H7 (cell line): ENCODE measurements around the gene HOXB7. TPM values are rescaled to one million over a fixed set of nuclear protein-coding genes. Genes with fewer than 3 reads are reported as not detected.

Experiments used
- DNase-seq: peaks from one replicate; pipeline ENCODE4 v3.0.0; 2012
- H3K27me3 ChIP-seq: 2 replicates; pipeline ENCODE4 v1.6.0; 2011; ENCODE audit warnings: mild to moderate bottlenecking, low read length; ENCODE audit not compliant: control insufficient read depth, insufficient read depth
- H3K36me3 ChIP-seq: replicated peaks from 2 replicates; pipeline ENCODE4 v1.5.1; 2011; ENCODE audit warnings: low read length; ENCODE audit not compliant: control insufficient read depth, insufficient read depth
- H3K4me3 ChIP-seq: 2 replicates; pipeline ENCODE4 v1.5.1; 2011; ENCODE audit warnings: low read depth, mild to moderate bottlenecking, control low read depth, low read length, moderate library complexity; ENCODE audit not compliant: insufficient read depth
- total RNA-seq: library from RNA; depleted of rRNA; stranded (reverse); fragments of >200 nt; shearing (Covaris generic); gene quantifications from 2 replicates; pipeline ENCODE4 v1.2.3, GENCODE V29; 2014

Gene HOXB7
- total RNA-seq, 1 experiment from 2014 or later: 0.45 TPM

- Histone ChIP-seq H3K27me3 (peaks cover 100% of the 10 kb centered on the region), H3K4me3 (no peak overlapping the region), H3K36me3 (no peaks in the 10 kb centered on the region)
- DNase-seq: no peak
These were observed 10.3 kb downstream of the HOXB7 start for GRCh38 chr17:48600244-48601098.

- Histone ChIP-seq H3K4me3 (no peak overlapping the region), H3K36me3 (no peaks in the 10 kb centered on the region), H3K27me3 (peaks cover 100% of the 10 kb centered on the region)
- no peak for DNase-seq
These were observed 11.5 kb downstream of the HOXB7 start for GRCh38 chr17:48599354-48599753.

GRCh38 chr17:48598736-48599135 lies 12.1 kb downstream of the HOXB7 start:
- Histone ChIP-seq H3K27me3 (peaks cover 99% of the 10 kb centered on the region), H3K36me3 (no peaks in the 10 kb centered on the region), H3K4me3 (no peak overlapping the region)
- peak; percentile 32 for DNase-seq

- peak; percentile 84 for DNase-seq
- Histone ChIP-seq H3K27me3 (peaks cover 99% of the 10 kb centered on the region), H3K4me3 (no peak overlapping the region), H3K36me3 (no peaks in the 10 kb centered on the region)
These were observed 12.8 kb downstream of the HOXB7 start for GRCh38 chr17:48597778-48598631.

GRCh38 chr17:48597528-48597777 lies 13.4 kb downstream of the HOXB7 start:
- DNase-seq: no peak
- Histone ChIP-seq H3K36me3 (no peaks in the 10 kb centered on the region), H3K27me3 (peaks cover 99% of the 10 kb centered on the region), H3K4me3 (no peak overlapping the region)

- DNase-seq: peak; percentile 70
- no peak overlapping the region for H3K4me3 ChIP-seq
- no peaks in the 10 kb centered on the region for H3K36me3 ChIP-seq
- H3K27me3 ChIP-seq: peaks cover 99% of the 10 kb centered on the region
These were observed 13.9 kb downstream of the HOXB7 start for GRCh38 chr17:48596735-48597527.

- no peaks in the 10 kb centered on the region for H3K36me3 ChIP-seq
- no peak overlapping the region for H3K4me3 ChIP-seq
- peak; percentile 69 for DNase-seq
- H3K27me3 ChIP-seq: peaks cover 99% of the 10 kb centered on the region
These were observed 14.7 kb downstream of the HOXB7 start for GRCh38 chr17:48596000-48596734.

GRCh38 chr17:48595278-48595999 lies 15.4 kb downstream of the HOXB7 start:
- H3K4me3 ChIP-seq: no peak overlapping the region
- H3K27me3 ChIP-seq: peaks cover 99% of the 10 kb centered on the region
- DNase-seq: peak; percentile 66
- no peaks in the 10 kb centered on the region for H3K36me3 ChIP-seq

- DNase-seq: peak; percentile 70
- Histone ChIP-seq H3K4me3 (no peak overlapping the region), H3K36me3 (no peaks in the 10 kb centered on the region), H3K27me3 (peaks cover 99% of the 10 kb centered on the region)
These were observed 16.1 kb downstream of the HOXB7 start for GRCh38 chr17:48594538-48595277.

- DNase-seq: peak; percentile 98
- Histone ChIP-seq H3K36me3 (no peaks in the 10 kb centered on the region), H3K27me3 (peaks cover 99% of the 10 kb centered on the region), H3K4me3 (no peak overlapping the region)
These were observed 16.8 kb downstream of the HOXB7 start for GRCh38 chr17:48593840-48594537.

- peak; percentile 78 for DNase-seq
- Histone ChIP-seq H3K4me3 (no peak within 1 kb of the TSS), H3K27me3 (peaks cover 99% of the 10 kb centered on the region), H3K36me3 (no peaks in the 10 kb centered on the region)
These were observed 17.5 kb downstream of the HOXB7 start, which contains the start of gene HOXB5 for GRCh38 chr17:48593126-48593829. HOXB5 (minus strand) TSS chr17:48593779; CDS start chr17:48593682, 97 bp downstream.

- Histone ChIP-seq H3K27me3 (peaks cover 99% of the 10 kb centered on the region), H3K4me3 (no peak overlapping the region), H3K36me3 (no peaks in the 10 kb centered on the region)
- peak; percentile 70 for DNase-seq
These were observed 18.2 kb downstream of the HOXB7 start for GRCh38 chr17:48592577-48592976.
